ENCODE measurements around the gene ARMC2. TPM values are rescaled to one million over a fixed set of nuclear protein-coding genes. Genes with fewer than 3 reads are reported as not detected.
"Not testable (repeated sequence)": the region's sequence is repeated elsewhere in the genome, so short reads cannot be mapped to it uniquely, and the experiment has no call there.

ARMC2 gene
- total RNA-seq, 2 experiments from 2014 or later = 2.7 to 4.6 TPM

- ATAC-seq (peak; percentile 89), DNase-seq (no peak)
- TF ChIP-seq, protein P1, sequence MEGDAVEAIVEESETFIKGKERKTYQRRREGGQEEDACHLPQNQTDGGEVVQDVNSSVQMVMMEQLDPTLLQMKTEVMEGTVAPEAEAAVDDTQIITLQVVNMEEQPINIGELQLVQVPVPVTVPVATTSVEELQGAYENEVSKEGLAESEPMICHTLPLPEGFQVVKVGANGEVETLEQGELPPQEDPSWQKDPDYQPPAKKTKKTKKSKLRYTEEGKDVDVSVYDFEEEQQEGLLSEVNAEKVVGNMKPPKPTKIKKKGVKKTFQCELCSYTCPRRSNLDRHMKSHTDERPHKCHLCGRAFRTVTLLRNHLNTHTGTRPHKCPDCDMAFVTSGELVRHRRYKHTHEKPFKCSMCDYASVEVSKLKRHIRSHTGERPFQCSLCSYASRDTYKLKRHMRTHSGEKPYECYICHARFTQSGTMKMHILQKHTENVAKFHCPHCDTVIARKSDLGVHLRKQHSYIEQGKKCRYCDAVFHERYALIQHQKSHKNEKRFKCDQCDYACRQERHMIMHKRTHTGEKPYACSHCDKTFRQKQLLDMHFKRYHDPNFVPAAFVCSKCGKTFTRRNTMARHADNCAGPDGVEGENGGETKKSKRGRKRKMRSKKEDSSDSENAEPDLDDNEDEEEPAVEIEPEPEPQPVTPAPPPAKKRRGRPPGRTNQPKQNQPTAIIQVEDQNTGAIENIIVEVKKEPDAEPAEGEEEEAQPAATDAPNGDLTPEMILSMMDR (IDR thresholded peaks at IDR 0.05) = no peak
- Mint-ChIP-seq H3K4me1 (ENCODE audit: low read depth) (peaks cover 24% of the 10 kb centered on the region), H3K9me3 (peaks cover 7% of the 10 kb centered on the region), H3K27me3 (no peaks in the 10 kb centered on the region), H3K4me3 (no peak overlapping the region), H3K36me3 (ENCODE audit: low read depth) (peaks cover 32% of the 10 kb centered on the region), H3K27ac (peak overlapping the region; percentile 72)
- POLR2A ChIA-PET = interaction anchor here (0.8 to 2.0 kb wide), 5 partner anchors 9 to 325 kb away, joined by 3 to 17 read pairs (median 5); no protein-coding TSS in a partner anchor
- CTCF ChIA-PET = interaction anchor here (0.7 to 2.2 kb wide), 10 partner anchors 9 to 341 kb away, joined by 3 to 10 read pairs (median 4); no protein-coding TSS in a partner anchor
- intact Hi-C loops (cut with micrococcal nuclease) = loop anchor here (1.0 kb wide), 1 partner anchor 9 kb away; no protein-coding TSS in a partner anchor
Measured at GRCh38 chr6:108883172-108883571, 35.0 kb downstream of the ARMC2 start.

DNA sequence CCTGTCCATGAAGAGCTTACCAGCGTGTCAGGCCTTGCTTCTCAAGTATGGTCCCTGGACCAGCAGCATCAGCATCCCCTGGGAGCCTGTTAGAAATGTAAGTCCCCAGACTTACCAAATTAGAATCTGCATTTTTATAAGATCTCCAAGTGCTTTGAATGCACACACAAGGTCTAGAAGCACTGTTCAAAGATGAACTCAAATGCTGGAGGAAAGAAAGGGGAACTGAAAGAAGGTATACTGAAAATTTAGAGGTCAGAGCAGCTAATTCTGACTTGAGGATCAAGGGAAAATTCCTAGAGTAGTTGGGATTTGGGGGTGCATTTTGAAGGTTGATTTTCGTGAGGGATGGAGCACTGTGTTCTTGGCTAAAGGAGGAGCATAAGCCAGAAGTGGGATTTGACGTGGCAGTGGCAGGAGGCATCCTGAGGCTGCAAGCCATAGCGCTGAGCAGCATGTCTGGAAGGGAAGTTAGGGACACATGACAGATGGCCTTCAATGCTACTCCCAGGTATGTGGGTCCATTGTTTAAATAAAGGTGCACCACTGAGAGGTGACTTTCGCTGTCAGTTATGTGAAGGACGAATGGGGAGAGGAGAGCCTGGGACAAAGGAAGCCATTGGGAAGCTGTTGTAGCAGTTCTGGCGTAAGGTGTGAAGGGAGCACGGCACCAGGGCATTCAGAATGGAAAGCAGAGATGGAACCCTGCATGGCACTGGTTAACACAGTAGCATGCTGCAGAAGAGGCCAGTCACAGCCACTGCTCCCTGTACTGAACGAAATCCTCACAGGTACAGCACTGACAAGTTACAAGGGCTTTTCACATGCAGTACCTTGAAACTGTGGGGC, 36.2 kb downstream of the ARMC2 start:
- no peaks in the 10 kb centered on the region for H3K27me3 Mint-ChIP-seq
- peaks cover 6% of the 10 kb centered on the region for H3K9me3 Mint-ChIP-seq
- ChIA-PET POLR2A (interaction anchor here (1.0 to 1.1 kb wide), 2 partner anchors 12 to 38 kb away, joined by 4 to 5 read pairs; no protein-coding TSS in a partner anchor), CTCF (interaction anchor here (0.6 to 1.1 kb wide), 3 partner anchors 9 to 343 kb away, joined by 3 read pairs; no protein-coding TSS in a partner anchor)
- DNase-seq (no peak), ATAC-seq (no peak)
- peaks cover 23% of the 10 kb centered on the region for H3K4me1 Mint-ChIP-seq (ENCODE audit: low read depth)
- H3K36me3 Mint-ChIP-seq (ENCODE audit: low read depth) = peaks cover 22% of the 10 kb centered on the region
- intact Hi-C loops (cut with micrococcal nuclease) = no loop called here
- TF ChIP-seq, protein P1 (IDR thresholded peaks at IDR 0.05) = no peak
- H3K4me3 Mint-ChIP-seq = no peak overlapping the region
- H3K27ac Mint-ChIP-seq = no peak overlapping the region

- CTCF ChIA-PET = interaction anchor here (0.8 to 0.9 kb wide), 2 partner anchors 29 to 52 kb away, joined by 3 read pairs; no protein-coding TSS in a partner anchor
- H3K9me3 Mint-ChIP-seq = no peaks in the 10 kb centered on the region
- H3K4me1 Mint-ChIP-seq (ENCODE audit: low read depth) = peaks cover 14% of the 10 kb centered on the region
- H3K27me3 Mint-ChIP-seq = no peaks in the 10 kb centered on the region
- H3K36me3 Mint-ChIP-seq (ENCODE audit: low read depth) = peaks cover 8% of the 10 kb centered on the region
- no peak for DNase-seq
- H3K4me3 Mint-ChIP-seq = no peak overlapping the region
- POLR2A ChIA-PET = no interaction called here
- TF ChIP-seq, protein P1 (IDR thresholded peaks at IDR 0.05) = no peak
- no peak overlapping the region for H3K27ac Mint-ChIP-seq
- intact Hi-C loops (cut with micrococcal nuclease) = no loop called here
- ATAC-seq = no peak
Measured at GRCh38 chr6:108888052-108888451, 39.8 kb downstream of the ARMC2 start.

DNA sequence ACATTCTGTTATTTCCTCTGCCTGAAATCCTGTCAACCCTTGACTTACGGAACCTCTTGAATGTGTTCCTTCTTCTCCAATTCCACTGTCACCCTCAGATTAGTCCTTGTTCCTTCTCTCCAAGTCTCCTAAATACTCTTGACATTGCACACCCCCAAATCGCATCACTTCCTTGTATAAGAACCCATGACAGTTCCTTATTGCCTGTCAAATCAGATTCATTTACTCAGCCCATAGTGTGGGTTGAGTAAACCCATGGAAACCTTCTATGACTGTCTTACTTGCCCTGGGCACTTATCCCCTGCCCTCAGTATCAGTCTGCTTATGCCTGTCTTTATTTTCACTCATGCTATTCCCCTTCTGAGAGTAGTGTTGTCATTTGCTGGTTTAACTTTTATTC, 40.5 kb downstream of the ARMC2 start:
- DNase-seq = no peak
- no peaks in the 10 kb centered on the region for H3K27me3 Mint-ChIP-seq

DNA sequence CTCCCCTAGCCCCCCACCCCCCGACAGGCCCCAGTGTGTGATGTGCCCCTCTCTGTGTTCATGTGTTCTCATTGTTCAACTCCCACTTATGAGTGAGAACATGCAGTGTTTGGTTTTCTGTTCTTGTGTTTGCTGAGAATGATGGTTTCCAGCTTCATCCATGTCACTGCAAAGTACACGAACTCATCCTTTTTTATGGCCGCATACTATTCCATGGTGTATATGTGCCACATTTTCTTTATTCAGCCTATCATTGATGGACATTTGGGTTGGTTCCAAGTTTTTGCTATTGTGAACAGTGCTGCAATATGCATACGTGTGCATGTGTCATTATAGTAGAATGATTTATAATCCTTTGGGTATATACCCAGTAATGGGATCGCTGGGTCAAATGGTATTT, 42.7 kb downstream of the ARMC2 start:
- intact Hi-C loops (cut with micrococcal nuclease) = loop anchor here (5.0 kb wide), 2 partner anchors 54 to 349 kb away; no protein-coding TSS in a partner anchor
- H3K27ac Mint-ChIP-seq; POLR2A ChIA-PET; H3K4me1 Mint-ChIP-seq (ENCODE audit: low read depth); H3K36me3 Mint-ChIP-seq (ENCODE audit: low read depth); H3K4me3 Mint-ChIP-seq; ATAC-seq; H3K9me3 Mint-ChIP-seq; H3K27me3 Mint-ChIP-seq; DNase-seq: not testable (repeated sequence)
- CTCF ChIA-PET = interaction anchor here (1.5 kb wide), 1 partner anchor 55 kb away, joined by 6 read pairs; no protein-coding TSS in a partner anchor

More for the DNA sequence above, 40.5 kb downstream of the ARMC2 start:
- Mint-ChIP-seq H3K9me3 (no peaks in the 10 kb centered on the region), H3K4me1 (ENCODE audit: low read depth) (peaks cover 11% of the 10 kb centered on the region), H3K27ac (no peak overlapping the region), H3K4me3 (no peak overlapping the region), H3K36me3 (ENCODE audit: low read depth) (peaks cover 7% of the 10 kb centered on the region)
- POLR2A ChIA-PET = no interaction called here
- ATAC-seq = peak; percentile 65
- intact Hi-C loops (cut with micrococcal nuclease) = no loop called here
- TF ChIP-seq, protein P1 (IDR thresholded peaks at IDR 0.05) = no peak
- CTCF ChIA-PET = no interaction called here
